ENCODE measurements around the gene DCN. TPM values are rescaled to one million over a fixed set of nuclear protein-coding genes. Genes with fewer than 3 reads are reported as not detected.

The DCN gene
- total and polyA plus RNA-seq, 2 donors (not counting 3 experiments of a cell fraction or from before 2014, with no cell fraction given) = 0.42 to 0.43 TPM

GRCh38 chr12:91173124-91173523, 9.5 kb downstream of the DCN start:
- no TSS peak for BruUV-seq (replicated peaks)
- H4K20me1 ChIP-seq (replicated peaks; ENCODE audit: control insufficient read depth, extremely low read depth, insufficient read depth, low read length) = no peaks in the 10 kb centered on the region
- intact Hi-C loops (cut with micrococcal nuclease) = no loop called here
- H2AFZ ChIP-seq (ENCODE audit: low read depth, low read length) = no peak overlapping the region
- H3K79me2 ChIP-seq (ENCODE audit: control insufficient read depth, insufficient read depth, low read length) = no peaks in the 10 kb centered on the region
- H3K27me3 ChIP-seq (ENCODE audit: control insufficient read depth in 2 of 2, insufficient read depth in 2 of 2, low read length in 2 of 2) = no peaks in the 10 kb centered on the region
- no peak overlapping the region for H3K4me3 ChIP-seq (replicated peaks in 1 of 3; ENCODE audit: insufficient read depth in 1 of 3, low read depth in 1 of 3, low read length in 3 of 3)
- no peak overlapping the region for H3K4me2 ChIP-seq (ENCODE audit: insufficient read depth, low read length)
- no peaks in the 10 kb centered on the region for H3K9me1 ChIP-seq (replicated peaks; ENCODE audit: control insufficient read depth, extremely low read depth, insufficient read depth, low read length)
- no peaks in the 10 kb centered on the region for H3K9me3 ChIP-seq (replicated peaks; ENCODE audit: control insufficient read depth, insufficient read depth, low read length)
- POLR2A ChIA-PET = no interaction called here
- FAIRE-seq (no peak), DNase-seq (ENCODE audit: low read depth, low spot score) (no peak)
- TF ChIP-seq EZH2 (IDR thresholded peaks at IDR 0.05; ENCODE audit: borderline replicate concordance, low read depth, low read length, severe bottlenecking) (no peak), JUN (IDR thresholded peaks at IDR 0.05; ENCODE audit: borderline replicate concordance, insufficient read depth, insufficient read length, low read depth) (no peak), FOS (IDR thresholded peaks at IDR 0.05; ENCODE audit: borderline replicate concordance, insufficient read depth, low read length) (no peak), POLR2A (IDR thresholded peaks at IDR 0.05; ENCODE audit: low read depth, low read length) (no peak), MYC (IDR thresholded peaks at IDR 0.05; ENCODE audit: low read depth, low read length) (no peak), MAX (IDR thresholded peaks at IDR 0.05; ENCODE audit: insufficient read depth, insufficient read length) (no peak), POLR2AphosphoS5 (IDR thresholded peaks at IDR 0.05; ENCODE audit: insufficient read depth, low read depth, low read length) (no peak), GATA2 (IDR thresholded peaks at IDR 0.05; ENCODE audit: insufficient read depth, insufficient read length, low read depth, low read length) (no peak)
- TF ChIP-seq, protein P1, sequence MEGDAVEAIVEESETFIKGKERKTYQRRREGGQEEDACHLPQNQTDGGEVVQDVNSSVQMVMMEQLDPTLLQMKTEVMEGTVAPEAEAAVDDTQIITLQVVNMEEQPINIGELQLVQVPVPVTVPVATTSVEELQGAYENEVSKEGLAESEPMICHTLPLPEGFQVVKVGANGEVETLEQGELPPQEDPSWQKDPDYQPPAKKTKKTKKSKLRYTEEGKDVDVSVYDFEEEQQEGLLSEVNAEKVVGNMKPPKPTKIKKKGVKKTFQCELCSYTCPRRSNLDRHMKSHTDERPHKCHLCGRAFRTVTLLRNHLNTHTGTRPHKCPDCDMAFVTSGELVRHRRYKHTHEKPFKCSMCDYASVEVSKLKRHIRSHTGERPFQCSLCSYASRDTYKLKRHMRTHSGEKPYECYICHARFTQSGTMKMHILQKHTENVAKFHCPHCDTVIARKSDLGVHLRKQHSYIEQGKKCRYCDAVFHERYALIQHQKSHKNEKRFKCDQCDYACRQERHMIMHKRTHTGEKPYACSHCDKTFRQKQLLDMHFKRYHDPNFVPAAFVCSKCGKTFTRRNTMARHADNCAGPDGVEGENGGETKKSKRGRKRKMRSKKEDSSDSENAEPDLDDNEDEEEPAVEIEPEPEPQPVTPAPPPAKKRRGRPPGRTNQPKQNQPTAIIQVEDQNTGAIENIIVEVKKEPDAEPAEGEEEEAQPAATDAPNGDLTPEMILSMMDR (IDR thresholded peaks at IDR 0.05; ENCODE audit: extremely low read depth in 1 of 2, insufficient read depth in 1 of 2, low read depth in 1 of 2, low read length in 2 of 2) = no peak
- H3K9ac ChIP-seq (replicated peaks; ENCODE audit: extremely low read depth, insufficient read depth, low read length) = no peak overlapping the region
- CTCF ChIA-PET = interaction anchor here (1.4 kb wide), 1 partner anchor 64 kb away, joined by 3 read pairs; no protein-coding TSS in a partner anchor
- H3K4me1 ChIP-seq (ENCODE audit: control insufficient read depth, extremely low read depth, insufficient read depth, low read length) = no peaks in the 10 kb centered on the region
- H3K27ac ChIP-seq (ENCODE audit: insufficient read depth, low read depth, low read length) = no peak overlapping the region
- no peaks in the 10 kb centered on the region for H3K36me3 ChIP-seq (ENCODE audit: control insufficient read depth in 2 of 2, extremely low read depth in 1 of 2, insufficient read depth in 2 of 2, low read length in 2 of 2)
- dilution Hi-C loops (cut with MboI; ENCODE audit: extremely low pct_ligation_motif_present, low sequenced_read_pairs) = no loop called here
